Medulla oblongata (tissue), 1 donor: Measurements from ENCODE around the gene PIK3R5.
"Not testable (repeated sequence)": the region's sequence is repeated elsewhere in the genome, so short reads cannot be mapped to it uniquely, and the experiment has no call there.

Experiments
- DNase-seq: peaks from one replicate; pipeline ENCODE4 v3.0.0-alpha.2; 2015; ENCODE audit errors: extremely low spot score

PIK3R5 gene

GRCh38 chr17:8986295-8986694 is 20.8 kb upstream of the PIK3R5 start:
- no peak for DNase-seq

GRCh38 chr17:8985054-8985701 is 19.7 kb upstream of the PIK3R5 start:
- no peak for DNase-seq

GRCh38 chr17:8984225-8984624 is 18.7 kb upstream of the PIK3R5 start:
- not testable (repeated sequence) for DNase-seq

DNA sequence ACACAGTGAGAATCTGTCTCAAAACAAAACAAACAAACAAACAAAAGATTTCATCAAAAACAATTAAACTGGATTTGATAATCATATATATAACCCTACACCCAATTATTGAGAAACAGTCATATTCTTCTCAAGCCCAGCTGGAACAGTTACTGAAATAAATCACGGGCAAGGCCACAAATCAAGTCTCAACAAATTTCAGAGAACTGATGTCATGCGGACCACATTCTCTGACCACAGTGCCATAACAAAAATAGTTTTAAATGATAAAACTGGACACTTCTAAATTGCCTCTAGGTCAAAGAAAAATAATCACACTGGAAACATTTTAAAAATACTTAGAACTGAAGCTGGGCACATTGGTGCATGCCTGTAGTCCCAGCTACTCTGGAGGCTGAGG is 15.9 kb upstream of the PIK3R5 start:
- DNase-seq: no peak

- no peak for DNase-seq
These were observed 14.2 kb upstream of the PIK3R5 start for GRCh38 chr17:8979715-8980114.

DNA sequence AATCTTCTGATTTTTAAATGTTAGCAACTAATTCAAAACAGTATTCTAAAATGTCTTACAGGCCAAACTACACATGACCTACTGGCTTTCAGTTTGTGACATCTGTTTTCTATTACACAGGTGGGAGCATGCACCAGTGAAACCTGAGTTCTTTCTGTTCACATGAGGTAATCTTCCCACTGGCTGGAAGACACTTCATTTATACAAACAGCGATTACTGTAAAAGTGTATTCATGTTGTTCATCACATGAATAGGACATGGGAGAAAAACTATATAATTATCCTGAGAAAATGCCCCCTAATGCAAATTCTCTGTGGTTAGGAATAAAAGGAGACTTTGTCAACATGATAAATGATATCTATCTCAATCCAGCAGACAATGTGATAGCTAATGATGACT is 11.1 kb upstream of the PIK3R5 start:
- no peak for DNase-seq

GRCh38 chr17:8975091-8975725 is 9.7 kb upstream of the PIK3R5 start:
- no peak for DNase-seq

DNA sequence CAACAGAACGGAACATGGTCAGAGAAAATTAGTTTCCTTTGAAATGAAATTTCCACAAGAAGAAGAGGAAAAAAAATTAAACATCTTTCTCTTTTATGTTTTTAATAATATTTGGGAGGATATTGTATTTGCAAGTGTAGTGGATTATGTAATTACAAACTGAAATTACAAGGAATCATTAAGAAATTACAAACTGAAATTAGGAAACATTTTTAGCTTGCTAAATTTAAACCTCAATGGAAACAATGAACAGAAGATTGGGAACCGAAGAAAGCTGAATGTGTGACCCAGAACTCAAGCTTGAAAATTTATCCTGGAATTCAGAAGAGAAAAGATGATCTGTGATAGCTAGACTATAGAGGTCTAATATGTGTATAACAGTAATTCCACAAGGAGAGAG is 4.4 kb upstream of the PIK3R5 start:
- no peak for DNase-seq

DNA sequence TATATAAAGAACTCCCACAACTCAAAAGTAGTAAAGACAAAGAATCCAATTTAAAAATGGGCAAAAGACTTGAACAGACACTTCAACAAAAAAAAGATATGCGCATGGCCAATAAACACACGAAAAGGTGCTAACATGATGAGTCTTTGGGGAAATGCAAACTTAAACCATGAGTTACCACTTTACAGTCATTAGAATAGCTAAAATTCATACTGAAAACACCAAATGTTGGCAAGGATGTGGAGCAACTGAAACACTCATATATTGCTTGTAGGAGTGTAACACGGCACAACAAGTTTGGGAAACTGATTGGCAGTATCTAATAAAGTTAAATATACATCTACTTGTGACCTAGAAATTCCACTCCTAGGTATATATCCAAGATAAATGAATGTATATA is 3.0 kb upstream of the PIK3R5 start:
- DNase-seq: no peak

GRCh38 chr17:8967861-8968260 is 2.4 kb upstream of the PIK3R5 start:
- DNase-seq: no peak

DNA sequence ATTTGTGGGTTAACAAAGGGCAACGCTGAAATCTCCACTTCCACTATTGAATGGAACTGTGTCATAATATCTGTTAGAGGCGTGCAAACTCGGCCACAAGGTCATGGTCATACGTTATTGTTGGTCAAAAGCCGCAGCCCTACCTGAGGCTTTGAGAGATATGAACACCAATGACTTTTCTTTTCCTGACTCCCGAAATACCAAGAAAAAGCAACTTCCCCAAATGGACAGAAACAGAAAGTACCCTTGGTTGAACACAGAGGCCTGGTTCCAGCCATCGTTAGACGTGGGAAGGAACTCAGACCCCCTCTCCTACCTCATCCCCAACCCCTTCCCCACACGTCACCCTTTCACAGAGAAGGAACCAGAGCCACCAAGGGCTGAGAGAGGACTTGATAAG is 1.4 kb upstream of the PIK3R5 start:
- peak; percentile 63 for DNase-seq

GRCh38 chr17:8964801-8965393 is 610 bp downstream of the PIK3R5 start:
- peak; percentile 21 for DNase-seq

DNA sequence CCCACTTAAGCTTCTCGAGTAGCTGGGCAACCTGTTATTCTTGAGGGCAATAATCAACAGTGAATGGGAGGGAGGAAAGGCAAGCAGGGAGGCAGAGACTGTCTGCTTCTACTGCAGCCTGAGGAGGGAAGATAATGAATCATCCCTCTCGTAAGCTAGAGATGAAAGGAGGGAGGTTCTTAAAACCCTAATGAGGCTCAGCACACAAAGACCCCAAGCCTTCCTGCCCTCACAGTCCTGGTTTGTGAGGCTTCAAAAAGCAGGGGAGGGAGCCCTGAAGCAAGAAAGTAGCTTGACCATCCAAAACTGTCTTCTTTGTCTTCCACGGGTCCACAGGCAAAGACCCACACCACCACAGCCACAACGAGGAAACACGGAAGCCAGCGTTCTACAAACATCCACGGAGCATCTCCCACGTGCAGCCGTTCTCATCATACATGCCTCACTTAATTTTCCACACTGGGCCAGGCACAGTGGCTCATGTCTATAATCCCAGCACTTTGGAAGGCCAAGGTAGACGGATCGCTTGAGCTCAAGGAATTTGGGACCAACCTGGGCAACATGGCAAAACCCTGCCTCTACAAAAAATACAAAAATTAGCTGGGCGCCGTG is 1.8 kb downstream of the PIK3R5 start:
- no peak for DNase-seq

DNA sequence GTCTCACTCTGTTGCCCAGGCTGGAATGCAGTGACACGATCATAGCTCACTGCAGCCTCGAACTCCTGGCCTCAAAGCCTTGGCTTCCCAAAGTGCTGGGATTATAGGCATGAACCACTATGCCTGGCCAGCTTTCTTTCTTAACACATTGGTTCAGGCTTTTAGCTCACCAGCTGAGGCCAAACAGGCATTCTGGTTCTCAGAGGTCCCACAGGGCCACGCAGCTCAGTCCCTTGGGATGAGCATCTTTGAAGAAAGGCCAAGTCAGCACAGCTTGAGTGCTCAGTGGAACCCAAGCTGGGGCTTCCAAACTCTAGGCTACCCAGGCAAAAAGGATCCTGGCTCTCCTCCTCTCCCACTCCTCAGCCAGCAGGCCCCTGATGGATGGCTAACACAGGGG is 2.5 kb downstream of the PIK3R5 start:
- DNase-seq: no peak

DNA sequence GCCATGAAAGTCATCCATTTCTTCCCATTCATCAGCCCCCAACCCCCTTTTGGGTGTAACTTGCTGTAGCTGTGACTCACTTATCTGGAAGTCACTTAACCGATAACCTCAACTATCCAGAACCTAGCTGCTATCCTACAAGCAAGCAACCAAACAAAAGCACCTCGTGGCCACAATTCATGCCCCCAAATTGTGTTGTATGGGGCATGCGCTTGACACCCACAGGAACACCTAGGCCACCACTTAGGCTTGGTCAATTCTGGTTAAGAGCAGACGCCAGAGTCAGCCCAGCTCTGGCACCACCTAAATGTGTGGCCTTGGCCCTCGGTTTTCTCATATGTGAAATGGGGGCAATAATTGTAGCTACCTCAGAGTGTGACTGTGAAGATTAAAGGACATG is 3.7 kb downstream of the PIK3R5 start:
- DNase-seq: no peak

DNA sequence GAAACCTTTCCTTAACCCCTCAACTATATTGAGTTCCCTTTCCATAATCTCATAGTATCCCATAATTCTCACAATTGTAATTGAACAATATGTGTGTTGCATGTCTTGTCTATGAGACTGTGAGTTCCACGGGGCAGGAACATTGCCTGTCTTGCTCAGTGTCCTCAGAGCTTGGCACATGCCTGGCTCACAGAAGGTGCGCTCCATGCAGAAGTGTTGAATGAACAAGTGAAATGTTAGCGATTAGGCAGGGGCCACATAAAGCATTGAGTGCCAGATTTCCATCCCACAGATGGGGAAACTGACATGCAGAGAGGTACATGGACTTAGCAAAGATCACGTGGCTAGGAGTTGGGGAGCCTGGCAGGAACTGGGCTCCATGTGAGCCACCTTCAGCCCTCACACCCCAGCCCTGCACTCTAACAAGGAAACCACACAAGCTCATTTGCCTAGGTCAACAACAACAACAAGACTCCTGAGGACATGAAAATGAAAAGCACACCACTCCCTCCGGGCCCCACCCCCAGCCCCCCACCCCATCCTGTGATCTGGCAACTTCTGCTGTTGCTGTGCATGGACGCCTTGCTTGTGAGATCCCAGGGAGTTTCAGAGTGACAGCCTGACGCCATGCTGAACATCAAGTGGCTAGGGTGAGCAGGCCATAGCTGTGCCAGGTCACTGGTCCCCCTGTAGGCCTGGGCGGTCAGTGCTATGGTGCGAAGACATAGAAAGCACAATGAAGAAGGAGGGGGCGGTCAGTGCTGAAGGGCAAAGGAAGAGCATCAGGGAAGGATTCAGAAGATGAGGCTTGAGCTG is 5.0 kb downstream of the PIK3R5 start:
- no peak for DNase-seq

DNA sequence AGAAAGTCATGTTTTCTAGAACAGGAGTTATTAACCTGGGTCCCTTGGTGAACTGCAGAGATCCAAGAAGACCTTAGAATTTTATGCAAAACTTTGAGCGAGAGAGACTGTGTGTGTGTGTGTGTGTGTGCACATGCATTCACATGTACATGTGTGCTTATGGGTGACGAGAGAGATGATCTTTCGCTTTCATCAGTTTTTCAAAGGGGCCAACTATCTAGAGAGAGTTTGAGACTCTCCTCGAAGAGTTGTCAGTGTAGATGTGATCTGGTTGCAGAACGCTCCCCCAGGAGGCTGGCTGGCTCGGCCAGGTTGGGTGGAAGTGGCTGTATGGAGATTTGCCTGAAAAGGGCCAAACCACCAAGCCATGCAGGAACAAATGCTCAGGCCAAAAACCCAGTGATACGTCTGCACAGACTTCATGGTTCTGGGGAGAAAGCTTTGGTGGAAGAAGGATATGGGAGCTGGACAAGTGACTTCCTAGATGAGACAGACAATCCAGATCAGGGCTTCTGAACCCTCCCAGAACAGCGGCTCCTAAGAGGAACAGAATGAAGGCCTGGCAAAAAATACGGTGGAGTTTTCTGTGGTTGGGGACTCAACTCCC is 6.1 kb downstream of the PIK3R5 start:
- DNase-seq: no peak

GRCh38 chr17:8957721-8958120 is 7.8 kb downstream of the PIK3R5 start:
- DNase-seq: no peak

DNA sequence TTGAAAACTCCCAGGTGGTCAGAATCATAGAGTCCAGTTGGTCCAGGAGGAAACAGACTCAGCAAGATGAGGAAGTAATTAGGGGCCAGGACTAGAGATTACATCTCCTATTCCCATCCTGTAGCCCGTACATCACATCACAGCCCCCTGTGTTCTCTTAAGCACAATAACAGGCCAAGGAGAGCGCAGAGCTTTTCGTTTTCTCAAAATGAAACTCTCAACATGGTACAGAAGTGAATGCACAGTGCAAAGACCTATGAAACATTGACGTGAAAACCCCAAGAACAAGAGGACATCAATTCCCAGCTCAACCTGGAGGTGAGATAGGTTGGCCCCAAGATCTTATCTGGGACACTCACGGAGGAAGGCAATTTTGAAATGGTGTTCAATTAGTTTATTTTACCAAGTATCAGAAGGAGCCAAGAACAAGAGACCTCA is 9.0 kb downstream of the PIK3R5 start:
- no peak for DNase-seq

DNA sequence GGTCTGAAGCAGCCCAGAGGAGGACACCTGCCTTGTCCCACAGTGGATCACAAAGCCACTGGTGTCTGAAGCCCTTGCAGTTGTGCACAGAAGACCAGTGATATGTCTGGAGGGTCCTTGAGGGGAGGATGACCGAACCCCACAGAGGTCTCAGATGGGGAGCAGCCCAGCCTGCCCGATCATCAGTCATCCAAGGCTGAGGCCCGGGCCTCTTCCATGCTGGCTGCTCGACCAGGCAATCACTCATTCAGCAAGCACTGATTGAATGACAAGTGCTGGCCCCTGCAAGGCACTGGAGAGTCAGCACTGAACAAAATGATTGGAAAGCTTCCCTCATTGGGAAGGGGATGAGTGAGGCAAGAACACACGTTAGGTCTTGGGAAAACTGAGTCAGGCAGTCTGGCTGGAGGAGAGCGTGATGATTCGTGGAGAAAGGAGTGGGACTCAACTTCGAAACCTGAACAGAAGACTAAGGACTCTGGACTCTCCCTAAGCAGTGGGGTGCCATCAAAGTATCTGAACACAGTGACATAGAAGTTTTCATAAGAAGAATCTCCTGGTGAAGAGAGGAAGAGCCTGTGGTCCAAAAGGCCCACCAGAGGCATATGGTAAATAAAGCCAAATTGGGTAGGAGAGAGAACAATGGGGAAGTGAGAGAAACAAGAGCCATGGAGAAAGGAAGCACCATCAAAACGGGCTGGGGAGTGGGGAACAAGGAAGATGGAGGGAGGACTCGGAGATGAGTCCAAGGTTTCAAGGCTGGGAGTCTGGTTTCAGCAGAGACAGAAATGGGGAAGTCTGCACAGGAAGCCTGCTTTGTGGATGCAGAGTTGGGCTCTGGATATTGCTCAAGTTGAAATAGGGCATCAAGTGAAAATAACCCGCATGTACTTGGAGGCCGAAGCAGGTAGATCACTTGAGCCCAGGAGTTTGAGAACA is 10.2 kb downstream of the PIK3R5 start:
- DNase-seq: peak; percentile 77

DNA sequence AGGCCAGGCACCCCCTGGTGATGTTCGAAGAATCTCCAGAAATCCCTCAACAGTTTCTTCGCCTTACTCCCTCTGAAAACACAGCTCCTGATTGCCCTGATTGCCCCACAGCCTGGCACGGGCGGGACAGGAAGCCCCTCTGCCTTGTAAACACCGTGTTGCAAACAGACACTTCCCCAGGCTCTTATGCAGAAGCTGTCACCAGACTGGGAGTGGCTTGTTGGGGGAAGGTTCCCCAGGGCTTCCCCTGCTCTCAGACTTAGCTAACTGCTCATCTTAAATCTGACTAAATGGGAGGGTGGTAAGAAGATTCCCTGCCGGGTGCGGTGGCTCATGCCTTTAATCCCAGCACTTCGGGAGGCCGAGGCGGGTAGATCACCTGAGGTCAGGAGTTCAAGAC is 11.2 kb downstream of the PIK3R5 start:
- peak; percentile 76 for DNase-seq
